SH-SY5Y (cell line): Measurements from ENCODE around the gene GABBR1.

Experiments used
- GATA2 ChIP-seq: IDR thresholded peaks from 2 replicates; pipeline ENCODE4 v1.6.1; 2011; ENCODE audit warnings: mild to moderate bottlenecking, low read depth, low read length
- GATA3 ChIP-seq: IDR thresholded peaks from 2 replicates; pipeline ENCODE4 v1.6.1; 2011; ENCODE audit warnings: low read depth, mild to moderate bottlenecking, low read length, moderate library complexity

- TF ChIP-seq GATA2: no peak
- no peak for TF ChIP-seq GATA3
Observed at GRCh38 chr6:29649701-29650673, 17.0 kb upstream of the GABBR1 start.
